IPS-11a (cell line): ENCODE measurements around the gene CSNK2B.

Experiments used
- H3K4me3 ChIP-seq: one replicate; pipeline ENCODE4 v1.5.1; 2013; ENCODE audit warnings: low read depth, low read length, control low read depth

CSNK2B gene

DNA sequence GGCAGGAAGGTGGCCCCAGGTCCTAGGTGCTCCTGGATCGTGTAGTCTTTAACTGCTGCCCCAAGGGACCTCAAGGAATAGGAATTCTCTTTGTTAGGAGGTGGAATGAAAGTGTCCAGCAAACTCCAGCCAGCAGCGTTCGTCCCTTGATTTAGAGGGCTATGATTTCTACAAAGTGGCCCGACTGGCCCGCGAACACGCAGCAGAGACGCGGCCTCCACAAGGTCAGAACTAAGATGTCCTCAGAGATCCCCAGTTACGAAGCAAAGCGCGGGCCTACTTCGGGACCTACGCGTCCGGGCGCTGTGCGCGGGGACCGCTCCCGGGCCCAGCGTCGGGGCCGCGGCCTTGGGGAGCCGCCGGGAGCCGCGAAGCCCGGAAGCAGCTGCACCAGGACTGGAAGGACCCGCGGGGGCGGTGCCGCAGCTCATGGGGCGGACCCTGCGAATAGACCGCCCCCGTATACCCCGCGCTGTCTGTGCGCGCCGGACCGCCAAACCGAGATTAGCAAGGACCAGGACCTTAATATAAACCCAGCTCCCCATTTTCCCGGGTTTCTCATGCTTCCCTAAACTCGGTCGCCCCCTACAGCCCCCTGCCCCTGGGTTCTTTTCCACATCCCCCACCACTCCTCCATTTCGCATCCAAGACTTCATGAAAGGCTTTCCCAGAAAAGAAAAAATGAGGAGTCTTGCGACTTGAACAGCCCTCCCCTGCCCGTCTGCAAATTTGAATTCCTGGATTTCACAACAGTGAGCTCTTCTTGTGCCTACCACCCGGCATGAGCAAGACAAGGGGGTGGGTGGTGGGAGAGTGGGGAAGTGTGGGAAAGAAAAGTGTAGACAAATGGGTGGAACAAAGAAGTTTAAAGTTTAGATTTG is 5.3 kb upstream of the CSNK2B start, which contains the start of gene C6orf47:
C6orf47 (minus strand) TSS at position 398 of the 881 bp plus-strand sequence. CDS start 831 bp downstream, outside the sequence.
- H3K4me3 ChIP-seq, result peak within 1 kb of the TSS; percentile 78

GRCh38 chr6:31661262-31662123 is 4.4 kb upstream of the CSNK2B start:
- H3K4me3 ChIP-seq, result no peak overlapping the region

DNA sequence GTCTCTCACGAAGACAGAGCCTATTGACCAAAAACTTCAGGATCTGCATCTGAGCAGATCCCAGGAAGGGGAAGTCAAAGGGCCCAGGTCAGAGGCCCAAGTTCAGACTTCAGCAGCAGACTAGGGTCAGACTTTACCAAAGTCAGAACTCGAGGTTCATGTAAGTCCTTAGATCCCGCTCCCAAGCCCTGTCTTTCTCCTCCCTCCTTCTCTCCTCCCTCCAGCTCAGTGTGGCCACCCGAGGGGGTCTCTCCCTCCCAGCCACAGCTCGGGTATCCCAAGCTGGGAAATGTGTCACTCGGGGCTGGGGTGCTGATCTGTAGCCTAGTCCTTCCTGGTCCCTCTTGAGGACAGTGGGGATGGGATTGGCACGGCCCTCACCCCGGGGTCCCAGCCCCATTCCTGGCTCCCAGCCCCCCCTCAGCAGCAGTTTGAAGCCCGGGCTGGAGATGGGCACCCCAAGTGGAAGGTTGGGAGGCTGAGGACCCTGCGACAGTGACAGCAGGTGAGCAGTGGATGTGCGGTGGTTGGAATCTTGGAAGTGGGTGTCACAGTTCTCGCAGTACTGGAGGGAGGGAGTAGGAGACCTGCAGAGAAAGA is 3.7 kb upstream of the CSNK2B start:
- H3K4me3 ChIP-seq, result no peak overlapping the region

- no peak overlapping the region for H3K4me3 ChIP-seq
These were observed 2.5 kb upstream of the CSNK2B start for GRCh38 chr6:31663126-31663960.

GRCh38 chr6:31663961-31664789 is 1.7 kb upstream of the CSNK2B start:
- peak overlapping the region; percentile 94 for H3K4me3 ChIP-seq

DNA sequence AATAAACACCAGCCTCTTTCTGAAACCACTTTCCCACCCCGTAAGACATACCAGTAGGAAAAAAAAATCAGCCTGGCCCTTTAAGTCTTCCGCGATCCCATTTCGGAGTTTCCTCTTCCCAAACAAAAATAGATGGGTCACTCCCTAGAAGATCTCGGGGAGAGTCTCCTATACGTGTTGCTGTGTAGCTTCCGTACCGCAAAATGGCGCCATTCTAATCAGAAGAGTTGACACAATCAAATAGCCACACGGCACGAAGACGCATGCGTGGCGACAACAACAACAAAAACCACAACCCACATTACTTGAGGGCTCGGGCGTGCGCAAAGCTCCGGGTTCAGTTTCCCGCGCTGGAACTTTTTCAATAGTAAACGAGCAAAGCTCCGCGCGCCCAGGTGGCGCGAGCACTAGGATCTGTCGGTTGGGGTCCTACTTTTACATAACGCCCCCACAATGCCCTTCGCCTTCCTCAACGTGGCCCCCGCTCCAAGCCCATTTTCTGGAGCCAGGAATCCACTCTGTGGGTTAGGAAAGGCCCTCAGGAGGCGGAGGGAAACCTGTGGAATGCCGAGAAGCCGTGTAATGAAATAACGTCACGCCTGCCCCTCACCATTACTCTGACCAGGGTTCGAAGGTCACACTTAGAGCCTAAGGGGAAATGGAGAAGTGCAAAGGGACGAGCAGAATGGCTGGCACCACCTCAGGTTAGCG is 935 bp upstream of the CSNK2B start, which contains the start of gene GPANK1:
GPANK1 (minus strand) TSS at position 208 of the 711 bp plus-strand sequence. CDS start 519 bp downstream, outside the sequence.
- H3K4me3 ChIP-seq, result peak within 1 kb of the TSS; percentile 94

DNA sequence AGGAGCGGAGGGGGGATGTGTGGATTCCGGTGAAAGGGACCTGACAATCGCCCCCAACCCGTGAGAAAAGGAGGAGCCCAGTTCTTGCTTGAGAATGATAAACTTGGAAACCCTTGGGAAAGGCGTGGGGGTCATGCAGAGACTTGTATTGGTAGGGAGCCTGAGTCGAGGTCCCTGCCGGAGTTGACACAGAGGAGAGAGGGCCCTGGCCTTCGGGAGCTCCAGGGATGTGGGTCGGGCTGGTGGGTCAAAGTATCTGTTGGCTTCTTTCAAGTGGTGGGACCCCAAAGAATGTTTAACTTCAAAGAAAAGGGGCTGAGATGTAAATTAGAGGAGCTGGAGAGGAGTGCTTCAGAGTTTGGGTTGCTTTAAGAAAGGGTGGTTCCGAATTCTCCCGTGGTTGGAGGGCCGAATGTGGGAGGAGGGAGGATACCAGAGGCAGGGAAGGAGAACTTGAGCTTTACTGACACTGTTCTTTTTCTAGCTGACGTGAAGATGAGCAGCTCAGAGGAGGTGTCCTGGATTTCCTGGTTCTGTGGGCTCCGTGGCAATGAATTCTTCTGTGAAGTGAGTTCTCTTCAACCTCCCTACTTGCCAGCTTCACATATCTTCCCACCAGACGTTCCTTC is 571 bp downstream of the CSNK2B start:
- peak overlapping the region; percentile 94 for H3K4me3 ChIP-seq

- H3K4me3 ChIP-seq, result no peak within 1 kb of the TSS
These were observed 3.8 kb downstream of the CSNK2B start, which contains the start of gene LY6G5B for GRCh38 chr6:31669676-31670075. LY6G5B (plus strand) TSS chr6:31669976; CDS start chr6:31670951, 975 bp downstream.

DNA sequence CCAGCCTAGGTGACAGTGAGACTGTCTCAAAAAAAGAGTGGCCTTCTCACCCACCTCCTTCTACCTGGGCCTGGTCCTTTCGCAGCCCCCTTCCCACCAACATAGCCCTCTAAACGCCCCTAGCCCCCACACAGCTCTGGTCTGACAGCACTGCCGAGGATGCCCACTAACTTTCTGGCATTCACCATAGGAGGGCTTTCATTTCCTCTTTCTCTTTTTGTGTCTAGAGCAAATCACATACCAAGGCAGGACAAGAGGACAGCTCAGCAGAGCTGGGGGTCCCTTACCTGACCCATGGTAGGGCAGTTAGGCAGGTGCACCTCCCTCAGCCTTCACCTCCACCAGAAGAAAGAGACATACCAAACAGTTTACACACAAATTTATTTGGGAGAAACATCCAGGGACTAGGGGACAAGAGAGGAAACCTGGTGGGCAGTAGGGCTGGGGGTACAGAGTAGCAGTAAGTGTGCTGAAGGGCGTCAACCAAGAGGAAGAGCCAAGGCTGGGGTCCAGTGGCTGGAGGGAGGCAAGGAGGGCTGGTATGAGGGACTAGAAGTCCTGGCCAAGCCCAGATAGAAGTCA is 10.5 kb downstream of the CSNK2B start:
- no peak overlapping the region for H3K4me3 ChIP-seq

DNA sequence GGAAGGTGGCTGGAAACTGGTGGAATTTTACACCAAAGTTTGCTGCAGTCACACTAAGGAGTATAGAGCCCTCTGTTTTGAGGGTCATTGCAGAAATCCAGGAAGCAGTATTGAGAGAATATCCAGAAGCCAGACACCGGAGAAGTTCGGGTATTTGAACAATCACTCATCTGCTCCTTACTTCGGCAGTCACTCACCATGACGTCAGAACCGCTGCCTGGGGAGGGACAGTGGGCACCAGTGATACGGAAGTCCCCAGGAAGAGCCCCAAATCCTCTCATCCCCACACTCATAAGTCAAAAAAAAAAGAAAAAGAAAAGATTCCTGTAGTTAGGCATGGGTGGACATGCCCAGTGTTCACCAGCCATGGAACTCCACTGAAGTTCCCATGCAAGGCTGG is 11.0 kb downstream of the CSNK2B start:
- no peak overlapping the region for H3K4me3 ChIP-seq

- H3K4me3 ChIP-seq, result no peak overlapping the region
These were observed 12.1 kb downstream of the CSNK2B start for GRCh38 chr6:31677955-31678354.

- H3K4me3 ChIP-seq, result peak within 1 kb of the TSS; percentile 13
These were observed 14.6 kb downstream of the CSNK2B start, which contains the start of gene LY6G5C for GRCh38 chr6:31680226-31681134. LY6G5C (minus strand) TSS chr6:31681067; CDS start chr6:31680373, 694 bp downstream.

GRCh38 chr6:31681135-31681671 is 15.3 kb downstream of the CSNK2B start:
- H3K4me3 ChIP-seq, result peak overlapping the region; percentile 13

GRCh38 chr6:31683591-31683990 is 17.7 kb downstream of the CSNK2B start:
- H3K4me3 ChIP-seq, result peak overlapping the region; percentile 38

DNA sequence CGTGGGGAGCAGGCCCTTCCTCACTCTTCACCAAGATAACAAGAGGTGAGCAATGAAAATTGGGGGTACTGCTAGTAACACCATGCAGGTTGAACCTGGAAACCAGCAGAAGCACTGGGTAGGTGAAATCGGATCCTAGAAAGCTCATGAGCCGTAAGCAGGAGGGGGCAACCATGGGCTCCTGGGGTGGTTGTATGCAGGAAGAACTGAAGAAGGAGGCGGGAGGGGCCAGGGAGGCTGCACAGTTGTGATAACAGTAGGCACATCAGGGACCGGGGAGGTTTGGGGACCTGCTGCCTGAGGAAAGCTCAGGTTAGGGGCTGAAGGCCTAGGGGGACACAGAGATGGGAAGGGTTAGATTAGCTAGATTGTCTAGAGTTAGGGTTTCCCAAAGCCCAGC is 20.6 kb downstream of the CSNK2B start:
- H3K4me3 ChIP-seq, result no peak overlapping the region

GRCh38 chr6:31687321-31687720 is 21.4 kb downstream of the CSNK2B start:
- H3K4me3 ChIP-seq, result no peak overlapping the region
